Prostate gland (tissue), 2 donors: ENCODE measurements around the gene CSRNP3. TPM values are rescaled to one million over a fixed set of nuclear protein-coding genes. Genes with fewer than 3 reads are reported as not detected.

Experiments used
- DNase-seq: peaks from one replicate; pipeline ENCODE4 v3.0.0-alpha.2; 2019; ENCODE audit warnings: low spot score
- H3K27ac ChIP-seq, 2 donors: fragments of 200-600 bp; sonication (generic); 2 replicates each; pipeline ENCODE4 v1.5.1; 2017 to 2019
- H3K27me3 ChIP-seq: fragments of 200-600 bp; sonication (generic); replicated peaks from 2 replicates; pipeline ENCODE4 v1.5.1; 2019; ENCODE audit not compliant: insufficient read depth
- H3K36me3 ChIP-seq, 2 donors: fragments of 200-600 bp; sonication (generic); 1 replicate in 1 of 2; 2 replicates in 1 of 2; pipeline versions ENCODE4 v1.5.1 to v1.8.1; 2017 to 2019
- H3K4me1 ChIP-seq: fragments of 200-600 bp; sonication (generic); replicated peaks from 2 replicates; pipeline ENCODE4 v1.5.1; 2019
- H3K4me3 ChIP-seq, 2 donors: fragments of 200-600 bp; sonication (generic); 2 replicates each; pipeline ENCODE4 v1.5.1; 2017 to 2019
- H3K9me3 ChIP-seq: fragments of 200-600 bp; sonication (generic); 2 replicates; pipeline ENCODE4 v1.5.1; 2017
- POLR2A ChIP-seq: fragments of 450-650 bp; IDR thresholded peaks from one replicate; pipeline ENCODE4 v1.6.1; 2016; ENCODE audit warnings: antibody characterized with exemption, mild to moderate bottlenecking
- POLR2AphosphoS5 ChIP-seq: sonication (generic); formaldehyde crosslinking; IDR thresholded peaks from one replicate; pipeline ENCODE4 v1.6.1; 2017; ENCODE audit warnings: antibody characterized with exemption
- WGBS: methylation state at CpG from one replicate; pipeline ENCODE4 v1.1.5; 2018; 5-methylcytosine and 5-hydroxymethylcytosine counted together
- intact Hi-C: fragments of 100-400 bp; cut with DNase I; formaldehyde crosslinking; loops from one replicate; pipeline ENCODE4 v1.14.2; 2022
- total RNA-seq, 2 donors: library from RNA; depleted of rRNA; stranded (reverse); fragments of >200 nt; gene quantifications; one replicate each; pipeline ENCODE4 v1.1.0, GENCODE V29; 2016
- TF ChIP-seq, protein P1 (sequence below), 4 experiments: fragments of 200-600 bp in 2 of 4; fragments of 450-650 bp in 2 of 4; sonication (generic) in 2 of 4; IDR thresholded peaks; 1 replicate in 3 of 4; 2 replicates in 1 of 4; pipeline ENCODE4 v1.5.1; 2016 to 2019; ENCODE audit warnings: antibody characterized with exemption in 4 of 4, mild to moderate bottlenecking in 2 of 4, moderate library complexity in 2 of 4

The CSRNP3 gene
- total RNA-seq, 2 donors from 2014 or later, result 3.3 to 4.0 TPM

DNA sequence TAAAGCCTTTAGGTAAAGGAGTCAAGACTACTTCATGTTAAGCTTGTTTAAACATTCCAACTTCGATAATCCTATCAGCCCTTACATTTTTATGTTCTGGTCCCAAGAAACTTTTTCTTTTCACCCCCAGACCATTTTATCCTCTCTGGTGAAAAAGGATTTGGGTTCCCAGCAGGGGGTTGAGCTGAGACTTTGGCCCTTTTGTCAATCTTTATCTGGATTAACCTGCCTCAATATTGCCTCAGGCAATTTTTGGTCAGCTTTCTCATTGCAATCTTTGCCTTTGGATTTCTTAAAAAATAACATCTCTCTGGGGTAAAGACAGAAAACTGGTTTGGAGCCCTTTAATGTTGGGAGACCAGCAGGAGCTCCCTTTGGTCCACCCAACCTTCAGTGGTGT, 33.9 kb upstream of the CSRNP3 start:
- no peak for DNase-seq
- Histone ChIP-seq H3K4me1 (no peaks in the 10 kb centered on the region), H3K27ac (no peak overlapping the region), H3K36me3 (no peaks in the 10 kb centered on the region), H3K4me3 (no peak overlapping the region), H3K9me3 (no peaks in the 10 kb centered on the region), H3K27me3 (no peaks in the 10 kb centered on the region)
- WGBS, result 59% methylated on average over 1 of the region's 1 CpG
- no peak for TF ChIP-seq POLR2A
- no peak for TF ChIP-seq POLR2AphosphoS5
- TF ChIP-seq, protein P1, sequence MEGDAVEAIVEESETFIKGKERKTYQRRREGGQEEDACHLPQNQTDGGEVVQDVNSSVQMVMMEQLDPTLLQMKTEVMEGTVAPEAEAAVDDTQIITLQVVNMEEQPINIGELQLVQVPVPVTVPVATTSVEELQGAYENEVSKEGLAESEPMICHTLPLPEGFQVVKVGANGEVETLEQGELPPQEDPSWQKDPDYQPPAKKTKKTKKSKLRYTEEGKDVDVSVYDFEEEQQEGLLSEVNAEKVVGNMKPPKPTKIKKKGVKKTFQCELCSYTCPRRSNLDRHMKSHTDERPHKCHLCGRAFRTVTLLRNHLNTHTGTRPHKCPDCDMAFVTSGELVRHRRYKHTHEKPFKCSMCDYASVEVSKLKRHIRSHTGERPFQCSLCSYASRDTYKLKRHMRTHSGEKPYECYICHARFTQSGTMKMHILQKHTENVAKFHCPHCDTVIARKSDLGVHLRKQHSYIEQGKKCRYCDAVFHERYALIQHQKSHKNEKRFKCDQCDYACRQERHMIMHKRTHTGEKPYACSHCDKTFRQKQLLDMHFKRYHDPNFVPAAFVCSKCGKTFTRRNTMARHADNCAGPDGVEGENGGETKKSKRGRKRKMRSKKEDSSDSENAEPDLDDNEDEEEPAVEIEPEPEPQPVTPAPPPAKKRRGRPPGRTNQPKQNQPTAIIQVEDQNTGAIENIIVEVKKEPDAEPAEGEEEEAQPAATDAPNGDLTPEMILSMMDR (IDR thresholded peaks at IDR 0.05), result no peak
- intact Hi-C loops, result no loop called here

DNA sequence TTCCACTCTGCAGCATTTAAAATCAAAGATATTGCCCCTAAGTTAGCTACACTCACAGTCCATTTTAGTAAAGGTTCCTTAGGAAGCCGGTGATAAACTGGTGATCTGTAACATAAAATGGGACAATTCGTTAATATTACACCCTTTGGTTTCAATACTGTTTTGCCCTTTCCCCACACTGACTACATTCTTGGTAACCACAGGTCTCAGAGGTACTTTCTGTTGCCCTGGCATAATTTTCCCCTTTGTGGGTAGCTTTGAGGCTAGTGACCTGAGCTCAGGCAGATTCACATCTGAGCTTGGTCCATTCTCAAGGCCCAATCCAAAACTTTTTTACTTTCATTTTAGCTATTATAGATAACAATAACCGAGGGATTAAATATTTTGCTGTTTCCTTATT, 32.9 kb upstream of the CSRNP3 start:
- DNase-seq, result no peak
- WGBS, result 95% methylated on average over 3 of the region's 3 CpGs
- H3K36me3 ChIP-seq, result no peaks in the 10 kb centered on the region

DNA sequence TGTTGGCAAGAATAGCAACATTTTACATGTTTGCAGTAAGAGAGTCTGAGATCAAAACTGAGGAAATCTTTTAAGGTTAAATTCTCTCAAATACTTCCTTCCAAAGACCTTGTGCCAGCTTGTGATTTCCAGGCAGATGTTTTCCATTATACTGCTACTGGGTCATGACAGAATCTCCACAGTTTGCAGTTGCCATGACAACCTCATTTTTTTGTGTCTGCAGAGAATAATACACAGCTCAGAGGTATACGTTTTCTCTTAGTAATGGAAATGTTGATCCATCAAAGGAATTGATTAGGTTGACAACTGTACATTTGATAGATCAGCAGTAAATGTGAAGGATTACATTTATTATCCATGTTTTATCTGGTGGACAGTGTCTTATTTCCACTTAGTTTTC, 29.1 kb upstream of the CSRNP3 start:
- no peaks in the 10 kb centered on the region for H3K36me3 ChIP-seq
- no peak overlapping the region for H3K4me3 ChIP-seq
- no peak for DNase-seq
- no peaks in the 10 kb centered on the region for H3K27me3 ChIP-seq
- H3K27ac ChIP-seq, result no peak overlapping the region
- intact Hi-C loops, result no loop called here
- no peaks in the 10 kb centered on the region for H3K9me3 ChIP-seq
- no peaks in the 10 kb centered on the region for H3K4me1 ChIP-seq
- TF ChIP-seq POLR2A (no peak), POLR2AphosphoS5 (no peak)
- TF ChIP-seq, protein P1 (IDR thresholded peaks at IDR 0.05), result no peak
- WGBS, result 10% methylated on average over 1 of the region's 1 CpG

More for the DNA sequence above, 32.9 kb upstream of the CSRNP3 start:
- H3K4me3 ChIP-seq, result no peak overlapping the region
- no peaks in the 10 kb centered on the region for H3K9me3 ChIP-seq
- no peaks in the 10 kb centered on the region for H3K27me3 ChIP-seq
- intact Hi-C loops, result no loop called here
- no peak overlapping the region for H3K27ac ChIP-seq
- no peaks in the 10 kb centered on the region for H3K4me1 ChIP-seq
- TF ChIP-seq, protein P1 (IDR thresholded peaks at IDR 0.05), result no peak

DNA sequence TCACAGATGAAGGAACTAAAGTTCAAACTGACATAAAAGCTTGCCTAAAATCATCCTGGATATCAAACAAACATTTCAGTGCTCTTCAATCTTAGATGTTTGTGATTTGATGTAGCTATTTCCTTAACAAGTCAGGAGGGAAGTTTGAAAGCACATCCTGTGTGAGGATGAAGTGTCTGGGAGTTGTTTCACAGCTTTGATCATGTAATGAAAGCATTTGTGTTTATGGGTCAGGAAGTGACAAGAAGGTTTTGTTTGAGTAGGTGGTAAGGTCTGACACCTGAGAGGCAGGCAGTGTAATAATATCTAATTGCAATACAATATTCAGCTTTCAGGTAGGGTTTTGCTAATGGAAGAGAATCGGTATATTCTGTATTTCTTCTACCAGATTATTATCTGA, 26.0 kb upstream of the CSRNP3 start:
- Histone ChIP-seq H3K27me3 (no peaks in the 10 kb centered on the region), H3K4me3 (no peak overlapping the region), H3K27ac (no peak overlapping the region), H3K9me3 (no peaks in the 10 kb centered on the region), H3K36me3 (no peaks in the 10 kb centered on the region), H3K4me1 (no peaks in the 10 kb centered on the region)
- WGBS, result 47% methylated on average over 1 of the region's 1 CpG
- no peak for DNase-seq
- intact Hi-C loops, result no loop called here
- no peak for TF ChIP-seq POLR2A
- TF ChIP-seq, protein P1 (IDR thresholded peaks at IDR 0.05), result no peak

DNA sequence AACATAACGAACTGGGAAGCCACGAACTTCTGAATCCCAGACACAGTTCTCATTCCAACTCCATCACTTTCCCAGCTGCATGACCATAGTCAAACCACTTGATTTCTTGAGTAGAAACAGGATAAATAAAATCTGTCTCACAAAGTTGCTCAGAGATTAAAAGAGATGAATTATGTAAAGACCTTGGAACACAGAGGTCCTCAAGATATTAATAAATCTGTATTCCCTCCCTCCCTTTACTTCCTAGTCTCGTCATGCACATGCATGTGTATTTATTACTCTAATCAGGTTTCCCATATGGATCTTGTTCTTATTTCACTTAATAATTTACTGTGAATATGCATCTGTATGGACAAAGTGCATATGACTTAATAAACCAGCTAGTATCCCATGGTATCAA, 21.1 kb upstream of the CSRNP3 start:
- no peaks in the 10 kb centered on the region for H3K27me3 ChIP-seq
- H3K4me3 ChIP-seq, result no peak overlapping the region
- intact Hi-C loops, result no loop called here
- H3K9me3 ChIP-seq, result no peaks in the 10 kb centered on the region
- WGBS, result 62% methylated on average over 3 of the region's 3 CpGs
- no peaks in the 10 kb centered on the region for H3K36me3 ChIP-seq
- H3K27ac ChIP-seq, result no peak overlapping the region
- no peaks in the 10 kb centered on the region for H3K4me1 ChIP-seq
- DNase-seq, result no peak
- no peak for TF ChIP-seq POLR2A
- TF ChIP-seq POLR2AphosphoS5, result no peak
- TF ChIP-seq, protein P1 (IDR thresholded peaks at IDR 0.05), result no peak
